GM13976 (cell line): ENCODE data around the gene PCBP3.

ENCODE experiments used
- DNase-seq: peaks from one replicate; pipeline ENCODE4 v3.0.0; 2012; ENCODE audit warnings: low spot score
- in situ Hi-C: fragments of 300-500 bp; cut with MboI; formaldehyde crosslinking; loops from one replicate; pipeline ENCODE4 v1.12.0; 2022; ENCODE audit warnings: low sequenced_read_pairs, mixed read lengths, inconsistent platforms; ENCODE audit not compliant: unreplicated experiment
- TF ChIP-seq, protein P1 (sequence below): IDR thresholded peaks from 2 replicates; pipeline ENCODE4 v1.5.1; 2012; ENCODE audit warnings: borderline replicate concordance, mild to moderate bottlenecking; ENCODE audit not compliant: insufficient read depth; ENCODE audit errors: extremely low read depth, missing control alignments, control extremely low read depth

PCBP3 gene

DNA sequence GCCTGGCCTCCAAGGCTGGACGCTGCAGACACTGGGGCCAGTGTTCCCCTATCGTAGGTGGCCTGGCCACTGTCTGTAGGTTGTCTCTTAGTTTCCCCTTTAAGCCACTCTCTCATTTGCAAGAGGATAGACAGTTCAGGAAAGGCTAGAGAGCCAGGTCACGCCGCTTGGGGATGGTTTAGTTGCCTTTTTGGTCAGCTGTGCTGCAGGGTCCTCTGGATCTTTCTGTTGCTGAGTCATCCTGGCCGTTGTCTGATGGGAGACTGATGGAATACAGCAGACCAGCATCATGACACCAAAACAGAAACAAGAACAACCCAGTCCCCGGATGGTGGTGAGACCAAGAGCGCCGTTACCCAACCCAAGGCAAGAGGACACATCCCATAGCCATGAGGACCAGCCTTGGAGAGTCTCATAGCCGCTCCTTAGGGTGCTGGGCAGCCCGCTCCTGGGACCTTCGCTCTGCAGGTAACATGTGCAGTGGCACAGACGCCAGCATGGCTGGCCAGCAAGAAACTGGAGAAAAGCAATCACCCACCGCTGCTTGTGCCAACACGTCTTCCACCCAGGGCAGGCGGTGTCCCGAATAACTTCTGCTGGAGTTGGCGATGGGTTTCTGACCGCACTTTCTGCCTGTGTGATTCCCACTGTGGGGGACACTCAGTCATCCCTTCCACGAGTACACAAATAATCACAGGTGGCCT is 258.9 kb downstream of the PCBP3 start:
- in situ Hi-C loops: no loop called here
- TF ChIP-seq, protein P1, sequence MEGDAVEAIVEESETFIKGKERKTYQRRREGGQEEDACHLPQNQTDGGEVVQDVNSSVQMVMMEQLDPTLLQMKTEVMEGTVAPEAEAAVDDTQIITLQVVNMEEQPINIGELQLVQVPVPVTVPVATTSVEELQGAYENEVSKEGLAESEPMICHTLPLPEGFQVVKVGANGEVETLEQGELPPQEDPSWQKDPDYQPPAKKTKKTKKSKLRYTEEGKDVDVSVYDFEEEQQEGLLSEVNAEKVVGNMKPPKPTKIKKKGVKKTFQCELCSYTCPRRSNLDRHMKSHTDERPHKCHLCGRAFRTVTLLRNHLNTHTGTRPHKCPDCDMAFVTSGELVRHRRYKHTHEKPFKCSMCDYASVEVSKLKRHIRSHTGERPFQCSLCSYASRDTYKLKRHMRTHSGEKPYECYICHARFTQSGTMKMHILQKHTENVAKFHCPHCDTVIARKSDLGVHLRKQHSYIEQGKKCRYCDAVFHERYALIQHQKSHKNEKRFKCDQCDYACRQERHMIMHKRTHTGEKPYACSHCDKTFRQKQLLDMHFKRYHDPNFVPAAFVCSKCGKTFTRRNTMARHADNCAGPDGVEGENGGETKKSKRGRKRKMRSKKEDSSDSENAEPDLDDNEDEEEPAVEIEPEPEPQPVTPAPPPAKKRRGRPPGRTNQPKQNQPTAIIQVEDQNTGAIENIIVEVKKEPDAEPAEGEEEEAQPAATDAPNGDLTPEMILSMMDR: no peak
- DNase-seq: no peak

DNA sequence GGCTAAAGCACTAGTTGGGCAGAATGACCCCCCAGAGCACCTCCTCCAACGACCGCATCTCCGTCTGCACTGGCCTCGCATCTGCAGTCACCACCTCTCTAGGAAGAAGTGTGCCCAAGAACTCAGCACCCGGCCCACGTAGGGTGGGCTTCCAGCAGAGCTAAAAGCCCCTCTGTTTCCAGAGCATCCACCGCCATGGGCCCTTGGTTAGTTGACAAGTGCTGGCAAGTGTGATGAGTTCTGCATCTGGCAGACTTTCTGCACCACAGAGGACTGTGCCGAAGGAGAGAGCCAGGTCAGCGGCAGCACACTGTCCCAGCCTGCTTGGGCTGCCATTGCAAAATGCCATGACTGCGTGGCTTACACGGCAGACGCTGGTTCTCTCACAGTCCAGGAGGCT is 261.7 kb downstream of the PCBP3 start:
- TF ChIP-seq, protein P1: no peak
- in situ Hi-C loops: no loop called here

DNA sequence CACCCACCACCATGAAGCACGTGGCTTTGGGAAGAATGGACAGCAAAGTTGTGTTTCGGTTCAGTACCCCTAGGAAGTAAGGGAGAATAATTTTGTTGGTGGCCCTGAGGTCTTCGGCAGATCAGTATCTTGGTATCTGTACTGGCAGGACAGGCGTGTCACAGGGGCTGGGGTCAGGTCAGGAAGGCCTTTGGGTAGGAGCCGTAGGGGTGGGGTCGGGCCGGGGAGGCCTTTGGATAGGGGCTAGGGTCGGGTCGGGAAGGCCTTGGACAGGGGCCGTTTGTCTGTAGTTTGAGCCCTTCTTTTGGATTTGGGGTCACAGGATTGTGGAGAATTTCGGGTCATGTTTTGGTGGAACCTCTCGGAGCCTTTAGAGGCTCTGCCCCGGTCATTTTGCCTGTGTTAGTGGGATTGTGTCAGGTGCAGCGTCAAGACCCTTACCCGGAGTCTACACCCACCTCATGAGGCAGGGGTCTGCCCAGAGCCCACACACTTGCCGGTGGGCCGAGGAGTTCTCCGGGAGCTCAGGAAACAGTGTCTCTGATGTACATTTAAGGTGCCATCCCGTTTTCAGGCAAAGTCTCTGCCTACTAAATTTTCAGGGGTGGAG is 262.8 kb downstream of the PCBP3 start:
- TF ChIP-seq, protein P1: no peak
- no peak for DNase-seq
- in situ Hi-C loops: no loop called here

More for the DNA sequence above, 261.7 kb downstream of the PCBP3 start:
- no peak for DNase-seq

DNA sequence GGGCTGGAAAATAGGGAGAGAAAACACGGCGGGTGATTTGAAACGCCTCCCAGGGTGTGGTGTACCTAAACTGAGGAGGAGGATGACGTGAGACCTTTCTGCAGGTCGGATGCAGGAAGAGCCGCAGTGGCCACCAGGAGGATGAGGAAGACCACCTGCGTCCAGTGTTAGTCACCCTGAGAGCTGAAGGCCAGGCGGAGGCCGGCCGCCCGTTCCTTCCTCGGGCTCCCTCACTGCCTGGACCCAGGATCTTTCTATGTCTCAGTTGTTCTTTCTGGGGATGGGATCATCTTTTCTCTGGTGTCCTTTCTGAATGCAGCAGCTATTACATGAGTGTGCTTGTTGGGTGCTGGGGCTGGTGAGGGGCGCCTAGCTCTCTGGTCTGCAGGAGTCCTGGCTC is 263.3 kb downstream of the PCBP3 start:
- in situ Hi-C loops: no loop called here
- no peak for DNase-seq
- TF ChIP-seq, protein P1: no peak

DNA sequence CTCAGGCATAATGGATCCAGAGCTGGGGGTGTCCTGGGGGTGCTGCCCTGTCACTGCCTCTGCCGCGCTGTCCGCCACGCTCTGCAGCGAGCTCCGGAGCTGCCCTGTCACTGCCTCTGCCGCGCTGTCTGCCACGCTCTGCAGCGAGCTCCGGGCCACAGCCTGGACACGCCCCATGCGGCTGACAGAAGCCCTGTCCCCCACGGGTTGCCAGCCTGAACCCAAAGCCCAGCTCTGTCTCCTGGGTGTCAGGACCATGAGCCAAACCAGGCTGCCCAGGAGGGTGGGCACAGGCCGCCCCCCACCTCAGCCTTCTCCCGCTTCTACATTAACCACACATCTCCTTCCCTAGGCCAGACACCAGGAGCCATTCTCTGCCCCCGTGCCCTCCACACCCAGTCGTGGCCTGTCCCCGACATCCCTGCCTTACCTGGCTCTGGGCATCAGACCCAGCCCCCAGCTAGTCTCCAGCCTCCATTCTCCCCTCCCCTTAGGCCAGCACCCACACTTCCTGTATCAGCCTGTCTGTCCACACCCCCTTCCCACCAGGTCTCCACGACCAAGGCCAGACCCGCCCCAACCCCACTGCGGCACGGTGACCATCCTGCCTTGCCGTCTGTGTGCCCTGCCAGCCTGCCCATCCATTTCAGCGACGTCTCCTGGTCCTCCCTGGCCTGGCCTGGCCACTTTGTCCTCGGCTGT is 265.2 kb downstream of the PCBP3 start:
- in situ Hi-C loops: no loop called here
- TF ChIP-seq, protein P1: no peak
- no peak for DNase-seq

DNA sequence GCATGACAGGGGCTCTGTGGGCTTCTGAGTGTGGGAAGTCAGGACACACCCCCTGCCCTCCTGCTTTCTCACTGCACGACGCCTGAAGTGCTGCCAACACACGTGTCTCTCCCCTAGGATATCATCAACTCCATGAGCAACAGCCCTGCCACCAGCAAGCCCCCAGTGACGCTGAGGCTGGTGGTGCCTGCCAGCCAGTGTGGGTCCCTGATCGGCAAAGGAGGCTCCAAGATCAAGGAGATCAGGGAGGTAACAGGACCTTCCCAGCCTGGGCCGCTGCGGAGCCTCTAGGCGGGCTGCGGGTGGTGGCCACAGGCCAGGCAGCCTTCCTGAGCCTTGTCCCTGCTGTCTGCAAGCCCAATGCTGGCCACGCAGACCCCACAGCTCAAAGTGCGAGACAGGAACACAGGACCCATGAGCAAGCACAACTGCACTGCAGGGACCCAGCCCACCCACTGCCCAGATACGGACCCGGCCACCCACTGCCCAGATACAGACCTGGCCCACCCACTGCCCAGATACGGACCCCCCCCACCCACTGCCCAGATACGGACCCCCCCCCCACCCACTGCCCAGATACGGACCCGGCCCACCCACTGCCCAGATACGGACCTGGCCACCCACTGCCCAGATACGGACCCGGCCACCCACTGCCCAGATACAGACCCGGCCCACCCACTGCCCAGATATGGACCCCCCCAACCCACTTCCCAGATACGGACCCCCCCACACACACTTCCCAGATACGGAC is 265.9 kb downstream of the PCBP3 start:
- no peak for DNase-seq
- in situ Hi-C loops: no loop called here
- TF ChIP-seq, protein P1: no peak
